Endothelial cell of umbilical vein (primary cell): ENCODE data around the gene MAB21L2.

Source experiments
- CTCF ChIP-seq, 2 donors: IDR thresholded peaks; 1 replicate in 1 of 2; 2 replicates in 1 of 2; pipeline ENCODE4 v1.5.1; 2011; ENCODE audit warnings: low read length in 2 of 2, mild to moderate bottlenecking in 2 of 2, moderate library complexity in 2 of 2, control low read depth in 1 of 2, inconsistent platforms in 1 of 2, low read depth in 1 of 2; ENCODE audit not compliant: insufficient read depth in 1 of 2; ENCODE audit errors: extremely low read depth in 1 of 2
- EZH2 ChIP-seq: IDR thresholded peaks from 2 replicates; pipeline ENCODE4 v1.6.1; 2012; ENCODE audit warnings: borderline replicate concordance, low read depth, mild to moderate bottlenecking, moderate library complexity, low read length, inconsistent platforms; ENCODE audit not compliant: severe bottlenecking
- JUN ChIP-seq: IDR thresholded peaks from 2 replicates; pipeline ENCODE4 v1.6.1; 2011; ENCODE audit warnings: borderline replicate concordance, low read depth; ENCODE audit not compliant: insufficient read length, insufficient read depth
- MYC ChIP-seq: IDR thresholded peaks from one replicate; pipeline ENCODE4 v1.6.1; 2011; ENCODE audit warnings: mild to moderate bottlenecking, low read depth, low read length
- POLR2A ChIP-seq: IDR thresholded peaks from 2 replicates; pipeline ENCODE4 v1.6.1; 2012; ENCODE audit warnings: low read depth, mild to moderate bottlenecking, control low read depth, low read length
- POLR2AphosphoS5 ChIP-seq: IDR thresholded peaks from 2 replicates; pipeline ENCODE4 v1.6.1; 2012; ENCODE audit warnings: low read depth, mild to moderate bottlenecking, control low read depth, low read length, moderate library complexity; ENCODE audit not compliant: insufficient read depth
- TF ChIP-seq, protein P1 (sequence below): IDR thresholded peaks from 2 replicates; pipeline ENCODE4 v1.6.1; 2011; ENCODE audit not compliant: insufficient read depth, insufficient read length

- no peak for TF ChIP-seq POLR2AphosphoS5
- TF ChIP-seq, protein P1, sequence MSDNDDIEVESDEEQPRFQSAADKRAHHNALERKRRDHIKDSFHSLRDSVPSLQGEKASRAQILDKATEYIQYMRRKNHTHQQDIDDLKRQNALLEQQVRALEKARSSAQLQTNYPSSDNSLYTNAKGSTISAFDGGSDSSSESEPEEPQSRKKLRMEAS = no peak
- no peak for TF ChIP-seq CTCF (IDR thresholded peaks at IDR 0.05; ENCODE audit: extremely low read depth in 1 of 2, insufficient read depth in 1 of 2, low read depth in 1 of 2, low read length in 2 of 2)
- no peak for TF ChIP-seq JUN
- TF ChIP-seq EZH2 = no peak
- no peak for TF ChIP-seq POLR2A
- no peak for TF ChIP-seq MYC
These were observed 35.7 kb upstream of the MAB21L2 start for GRCh38 chr4:150546286-150546685.
